Measurements from ENCODE around the gene MFNG.

DNA sequence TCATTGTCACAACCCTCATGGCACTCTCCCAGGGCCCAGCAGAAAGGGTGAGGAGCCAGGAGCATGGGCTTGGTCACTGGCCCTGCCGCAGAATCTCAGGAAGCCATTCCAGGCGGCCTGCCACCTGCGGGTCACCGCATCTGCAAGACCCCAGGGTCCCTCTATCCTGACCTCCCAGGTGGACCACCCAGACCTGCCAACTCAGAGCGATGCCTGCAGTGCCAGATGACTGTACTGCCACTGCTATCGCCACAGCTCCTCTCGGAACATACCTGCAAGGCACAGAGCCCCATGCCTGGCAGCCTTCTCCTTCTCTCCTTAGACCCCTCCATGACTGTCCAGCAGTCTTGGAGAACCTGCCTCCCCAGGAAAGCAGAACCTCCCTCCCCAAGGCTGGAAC, 32.5 kb downstream of the MFNG start:
- TF ChIP-seq, protein P1, sequence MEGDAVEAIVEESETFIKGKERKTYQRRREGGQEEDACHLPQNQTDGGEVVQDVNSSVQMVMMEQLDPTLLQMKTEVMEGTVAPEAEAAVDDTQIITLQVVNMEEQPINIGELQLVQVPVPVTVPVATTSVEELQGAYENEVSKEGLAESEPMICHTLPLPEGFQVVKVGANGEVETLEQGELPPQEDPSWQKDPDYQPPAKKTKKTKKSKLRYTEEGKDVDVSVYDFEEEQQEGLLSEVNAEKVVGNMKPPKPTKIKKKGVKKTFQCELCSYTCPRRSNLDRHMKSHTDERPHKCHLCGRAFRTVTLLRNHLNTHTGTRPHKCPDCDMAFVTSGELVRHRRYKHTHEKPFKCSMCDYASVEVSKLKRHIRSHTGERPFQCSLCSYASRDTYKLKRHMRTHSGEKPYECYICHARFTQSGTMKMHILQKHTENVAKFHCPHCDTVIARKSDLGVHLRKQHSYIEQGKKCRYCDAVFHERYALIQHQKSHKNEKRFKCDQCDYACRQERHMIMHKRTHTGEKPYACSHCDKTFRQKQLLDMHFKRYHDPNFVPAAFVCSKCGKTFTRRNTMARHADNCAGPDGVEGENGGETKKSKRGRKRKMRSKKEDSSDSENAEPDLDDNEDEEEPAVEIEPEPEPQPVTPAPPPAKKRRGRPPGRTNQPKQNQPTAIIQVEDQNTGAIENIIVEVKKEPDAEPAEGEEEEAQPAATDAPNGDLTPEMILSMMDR (tag by site-specific recombination; IDR thresholded peaks at IDR 0.05), result no peak
- TF ChIP-seq RBAK (tag by site-specific recombination; IDR thresholded peaks at IDR 0.05), result no peak
- TF ChIP-seq MEIS1 (CRISPR knock-in tag; IDR thresholded peaks at IDR 0.05; ENCODE audit: borderline replicate concordance), result no peak
- TF ChIP-seq, protein P2, sequence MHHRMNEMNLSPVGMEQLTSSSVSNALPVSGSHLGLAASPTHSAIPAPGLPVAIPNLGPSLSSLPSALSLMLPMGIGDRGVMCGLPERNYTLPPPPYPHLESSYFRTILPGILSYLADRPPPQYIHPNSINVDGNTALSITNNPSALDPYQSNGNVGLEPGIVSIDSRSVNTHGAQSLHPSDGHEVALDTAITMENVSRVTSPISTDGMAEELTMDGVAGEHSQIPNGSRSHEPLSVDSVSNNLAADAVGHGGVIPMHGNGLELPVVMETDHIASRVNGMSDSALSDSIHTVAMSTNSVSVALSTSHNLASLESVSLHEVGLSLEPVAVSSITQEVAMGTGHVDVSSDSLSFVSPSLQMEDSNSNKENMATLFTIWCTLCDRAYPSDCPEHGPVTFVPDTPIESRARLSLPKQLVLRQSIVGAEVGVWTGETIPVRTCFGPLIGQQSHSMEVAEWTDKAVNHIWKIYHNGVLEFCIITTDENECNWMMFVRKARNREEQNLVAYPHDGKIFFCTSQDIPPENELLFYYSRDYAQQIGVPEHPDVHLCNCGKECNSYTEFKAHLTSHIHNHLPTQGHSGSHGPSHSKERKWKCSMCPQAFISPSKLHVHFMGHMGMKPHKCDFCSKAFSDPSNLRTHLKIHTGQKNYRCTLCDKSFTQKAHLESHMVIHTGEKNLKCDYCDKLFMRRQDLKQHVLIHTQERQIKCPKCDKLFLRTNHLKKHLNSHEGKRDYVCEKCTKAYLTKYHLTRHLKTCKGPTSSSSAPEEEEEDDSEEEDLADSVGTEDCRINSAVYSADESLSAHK (tag by site-specific recombination; IDR thresholded peaks at IDR 0.05), result no peak
- TF ChIP-seq KLF16 (tag by site-specific recombination; IDR thresholded peaks at IDR 0.05), result no peak
- TF ChIP-seq, protein P3, sequence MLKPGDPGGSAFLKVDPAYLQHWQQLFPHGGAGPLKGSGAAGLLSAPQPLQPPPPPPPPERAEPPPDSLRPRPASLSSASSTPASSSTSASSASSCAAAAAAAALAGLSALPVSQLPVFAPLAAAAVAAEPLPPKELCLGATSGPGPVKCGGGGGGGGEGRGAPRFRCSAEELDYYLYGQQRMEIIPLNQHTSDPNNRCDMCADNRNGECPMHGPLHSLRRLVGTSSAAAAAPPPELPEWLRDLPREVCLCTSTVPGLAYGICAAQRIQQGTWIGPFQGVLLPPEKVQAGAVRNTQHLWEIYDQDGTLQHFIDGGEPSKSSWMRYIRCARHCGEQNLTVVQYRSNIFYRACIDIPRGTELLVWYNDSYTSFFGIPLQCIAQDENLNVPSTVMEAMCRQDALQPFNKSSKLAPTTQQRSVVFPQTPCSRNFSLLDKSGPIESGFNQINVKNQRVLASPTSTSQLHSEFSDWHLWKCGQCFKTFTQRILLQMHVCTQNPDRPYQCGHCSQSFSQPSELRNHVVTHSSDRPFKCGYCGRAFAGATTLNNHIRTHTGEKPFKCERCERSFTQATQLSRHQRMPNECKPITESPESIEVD (tag by site-specific recombination; IDR thresholded peaks at IDR 0.05), result no peak
- TF ChIP-seq, protein P4, sequence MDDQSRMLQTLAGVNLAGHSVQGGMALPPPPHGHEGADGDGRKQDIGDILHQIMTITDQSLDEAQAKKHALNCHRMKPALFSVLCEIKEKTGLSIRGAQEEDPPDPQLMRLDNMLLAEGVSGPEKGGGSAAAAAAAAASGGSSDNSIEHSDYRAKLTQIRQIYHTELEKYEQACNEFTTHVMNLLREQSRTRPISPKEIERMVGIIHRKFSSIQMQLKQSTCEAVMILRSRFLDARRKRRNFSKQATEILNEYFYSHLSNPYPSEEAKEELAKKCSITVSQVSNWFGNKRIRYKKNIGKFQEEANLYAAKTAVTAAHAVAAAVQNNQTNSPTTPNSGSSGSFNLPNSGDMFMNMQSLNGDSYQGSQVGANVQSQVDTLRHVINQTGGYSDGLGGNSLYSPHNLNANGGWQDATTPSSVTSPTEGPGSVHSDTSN (CRISPR knock-in tag; IDR thresholded peaks at IDR 0.05), result no peak
- TF ChIP-seq ZFHX2 (tag by site-specific recombination; conservative IDR thresholded peaks at IDR 0.05), result no peak
- no peak for TF ChIP-seq TCF7L2 (IDR thresholded peaks at IDR 0.05; ENCODE audit: borderline replicate concordance, low read depth, low read length)
- TF ChIP-seq ZSCAN30 (tag by site-specific recombination; IDR thresholded peaks at IDR 0.05), result no peak
- no peak for TF ChIP-seq OSR2 (tag by site-specific recombination; IDR thresholded peaks at IDR 0.05)
- TF ChIP-seq ZNF658 (tag by site-specific recombination; IDR thresholded peaks at IDR 0.05), result no peak
